Measurements from ENCODE around the gene PRMT5.

GRCh38 chr14:22966783-22967269 is 37.6 kb upstream of the PRMT5 start:
- no peak for TF ChIP-seq CTCF (IDR thresholded peaks at IDR 0.05 in 8 of 11, conservative IDR thresholded peaks at IDR 0.05 in 3 of 11)
- TF ChIP-seq POLR2A (IDR thresholded peaks at IDR 0.05) = no peak

Measured in spleen (tissue), 7 donors.